B cell (primary cell): ENCODE measurements around the gene PSMD1.

Experiments used
- CTCF ChIP-seq: fragments of 200-600 bp; IDR thresholded peaks from one replicate; pipeline ENCODE4 v1.8.0; 2022; ENCODE audit warnings: antibody characterized with exemption, mild to moderate bottlenecking
- EZH2 ChIP-seq: IDR thresholded peaks from 2 replicates; pipeline ENCODE4 v1.6.1; 2012; ENCODE audit warnings: borderline replicate concordance, low read depth, mild to moderate bottlenecking, moderate library complexity, low read length; ENCODE audit not compliant: insufficient read depth, poor library complexity, severe bottlenecking

- TF ChIP-seq CTCF (no peak), EZH2 (no peak)
Observed at GRCh38 chr2:231219289-231219688, 162.6 kb downstream of the PSMD1 start.
